Activated T-cell treated with anti-CD3 and anti-CD28 coated beads, Interleukin-2, amount 50 U/mL, for 1 hour (primary cell): ENCODE results near the gene NXN.
A peak's percentile ranks its signal among the peaks of the same experiment; 100 is the strongest.
"Not testable (repeated sequence)": the region's sequence is repeated elsewhere in the genome, so short reads cannot be mapped to it uniquely, and the experiment has no call there.

Source experiments
- DNase-seq: peaks from one replicate; pipeline ENCODE4 v3.0.0-alpha.2; 2020

Gene NXN

DNA sequence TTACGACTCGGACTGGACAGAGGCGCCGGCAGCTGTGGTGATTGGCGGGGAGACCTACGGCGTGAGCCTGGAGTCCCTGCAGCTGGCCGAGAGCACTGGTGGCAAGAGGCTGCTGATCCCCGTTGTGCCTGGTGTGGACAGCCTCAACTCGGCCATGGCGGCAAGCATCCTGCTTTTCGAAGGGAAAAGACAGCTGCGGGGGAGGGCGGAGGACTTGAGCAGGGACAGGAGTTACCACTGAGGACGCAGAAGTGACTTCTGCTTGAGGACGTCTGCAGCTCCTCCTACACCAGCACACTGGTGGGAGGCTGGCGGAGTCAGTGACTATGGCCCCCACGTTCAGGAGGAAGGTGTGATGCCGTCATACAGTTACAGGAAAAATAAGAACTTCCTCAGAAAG, 187.7 kb downstream of the NXN start:
- DNase-seq: no peak

DNA sequence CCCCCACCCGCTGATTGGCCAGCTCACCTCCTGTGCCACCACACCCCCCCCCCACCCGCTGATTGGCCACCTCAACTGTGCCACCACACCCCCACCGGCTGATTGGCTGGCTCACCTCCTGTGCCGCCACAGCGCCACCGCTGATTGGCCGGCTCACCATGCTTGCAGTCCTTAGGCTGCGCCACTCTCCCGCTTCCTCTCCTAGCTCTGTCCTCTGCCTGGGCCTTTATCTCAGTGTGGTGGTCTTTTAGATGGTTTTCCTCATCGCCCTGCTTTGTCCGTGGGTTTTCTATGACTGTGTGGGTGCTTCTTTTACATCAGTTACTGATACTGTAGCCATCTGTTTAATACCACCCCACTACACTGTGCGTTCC, 188.7 kb downstream of the NXN start:
- DNase-seq: not testable (repeated sequence)

DNA sequence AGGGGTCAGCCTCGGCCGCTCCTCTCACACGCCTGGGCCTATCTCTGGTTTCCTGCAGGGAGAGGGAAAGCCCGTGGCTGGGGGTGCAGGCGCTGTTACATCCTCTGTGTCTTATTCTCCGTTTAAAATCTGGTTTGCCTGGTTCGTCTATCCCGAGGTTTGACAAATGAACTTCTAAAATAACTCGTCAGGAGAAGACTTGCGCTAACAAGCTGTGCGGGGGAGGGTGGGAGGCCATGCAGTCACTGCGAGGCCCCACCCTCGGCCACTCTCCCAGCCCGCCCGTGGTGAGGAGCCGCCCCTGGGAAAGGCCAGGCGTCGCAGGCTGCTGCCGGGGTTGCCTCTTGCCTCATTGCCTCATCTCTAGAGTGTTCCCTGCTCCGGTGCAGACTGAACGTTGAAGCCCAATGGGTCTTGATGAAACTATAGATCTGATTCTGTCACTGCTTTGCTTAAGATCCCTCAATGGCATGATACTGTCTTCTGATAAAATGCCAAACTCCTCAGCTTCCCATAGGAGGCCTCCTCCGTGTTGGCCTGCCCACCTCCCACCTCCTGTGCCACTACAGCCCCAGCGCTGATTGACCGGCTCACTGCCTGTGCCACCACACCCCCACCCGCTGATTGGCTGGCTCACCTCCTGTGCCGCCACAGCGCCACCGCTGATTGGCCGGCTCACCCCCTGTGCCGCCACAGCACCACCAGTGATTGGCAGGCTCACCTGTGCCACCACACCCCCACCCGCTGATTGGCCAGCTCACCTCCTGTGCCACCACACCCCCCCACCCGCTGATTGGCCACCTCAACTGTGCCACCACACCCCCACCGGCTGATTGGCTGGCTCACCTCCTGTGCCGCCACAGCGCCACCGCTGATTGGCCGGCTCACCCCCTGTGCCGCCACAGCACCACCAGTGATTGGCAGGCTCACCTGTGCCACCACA, 189.4 kb downstream of the NXN start:
- DNase-seq: not testable (repeated sequence)

DNA sequence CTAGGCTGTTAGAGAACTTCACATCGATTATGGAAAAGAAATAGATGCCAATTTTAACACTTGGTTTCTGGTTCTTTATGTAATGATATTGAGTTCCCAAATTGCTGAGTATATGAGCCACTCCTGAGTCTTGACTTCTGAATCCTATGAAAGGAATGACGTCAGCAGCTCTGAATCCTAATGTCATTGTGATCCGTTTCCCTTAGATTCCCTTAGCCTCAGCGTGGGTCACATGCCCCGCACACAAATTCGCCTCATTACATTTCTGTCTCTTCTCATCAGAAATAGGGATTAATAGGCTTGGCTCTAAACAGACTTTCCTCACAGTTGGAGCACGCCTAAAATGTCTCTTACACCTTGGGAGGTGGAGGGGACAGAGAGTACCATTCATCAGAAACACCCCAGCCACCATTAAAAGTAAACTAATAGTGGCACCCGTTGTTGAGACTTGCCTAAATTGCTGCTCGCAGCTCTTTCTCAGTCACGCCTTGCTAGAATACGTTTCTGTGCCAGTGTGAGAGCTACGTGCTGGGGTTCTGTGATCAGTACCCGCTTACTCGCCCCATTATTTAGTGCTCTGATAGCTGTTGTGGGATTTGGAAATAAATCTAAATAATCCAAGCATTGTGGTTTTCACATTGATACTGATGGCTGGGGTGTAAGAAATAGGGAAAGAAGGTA, 190.3 kb downstream of the NXN start:
- DNase-seq: no peak

DNA sequence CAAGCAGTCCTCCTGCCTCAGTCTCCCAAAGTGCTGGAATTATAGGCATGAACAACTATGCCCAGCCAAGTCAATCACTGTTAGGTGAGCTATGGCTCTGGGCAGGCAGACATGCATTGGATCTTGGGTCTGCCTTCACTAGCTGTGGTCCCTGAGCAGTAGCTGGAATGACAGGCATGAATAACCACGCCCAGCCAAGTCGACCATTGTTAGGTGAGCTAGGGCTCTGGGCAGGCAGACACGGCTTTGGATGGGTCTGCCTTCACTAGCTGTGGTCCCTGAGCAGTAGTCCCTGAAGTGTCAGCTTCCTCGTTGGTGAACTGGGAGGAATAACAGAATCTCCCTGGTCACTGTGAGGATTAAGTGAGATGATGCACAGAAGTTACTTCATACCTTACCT, 191.0 kb downstream of the NXN start:
- no peak for DNase-seq

DNA sequence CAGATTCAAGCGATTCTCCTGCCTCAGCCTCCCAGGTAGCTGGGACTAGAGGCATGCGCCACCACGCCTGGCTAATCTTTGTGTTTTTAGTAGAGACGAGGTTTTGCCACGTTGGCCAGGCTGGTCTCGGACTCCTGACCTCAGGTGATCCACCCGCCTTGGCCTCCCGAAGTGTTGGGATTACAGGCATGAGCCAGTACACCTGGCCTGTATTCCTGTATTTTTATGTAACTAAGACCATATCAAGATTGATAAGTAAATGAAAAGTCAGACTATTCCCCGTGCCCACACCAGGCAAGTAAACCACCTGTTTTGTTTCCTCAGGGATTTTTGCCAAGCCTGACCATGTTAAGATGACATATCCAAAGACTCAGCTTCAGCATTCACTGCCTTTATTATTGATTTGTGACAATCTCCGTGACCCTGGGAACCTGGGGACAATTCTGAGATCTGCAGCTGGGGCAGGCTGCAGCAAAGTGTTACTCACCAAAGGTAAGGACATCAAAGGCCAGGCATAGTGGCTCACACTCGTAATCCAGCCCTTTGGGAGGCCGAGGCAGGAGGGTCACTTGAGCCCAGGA, 191.8 kb downstream of the NXN start:
- DNase-seq: no peak

DNA sequence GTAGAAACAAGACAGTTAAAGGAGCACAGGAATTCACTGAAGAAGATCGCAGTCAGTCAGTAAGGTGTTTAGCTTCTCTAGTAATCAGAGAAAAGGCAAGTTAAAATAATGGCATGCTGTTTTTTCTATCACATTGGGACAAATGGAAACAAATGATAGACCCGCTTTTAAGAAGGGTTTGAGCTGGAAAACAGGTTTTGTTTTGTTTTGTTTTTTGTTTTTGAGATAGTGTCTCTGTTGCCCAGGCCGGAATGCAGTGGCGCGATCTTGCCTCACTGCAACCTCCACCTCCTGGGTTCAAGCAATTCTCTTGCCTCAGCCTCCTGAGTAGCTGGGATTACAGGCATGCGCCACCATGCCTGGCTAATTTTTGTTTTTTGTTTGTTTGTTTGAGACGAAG, 193.7 kb downstream of the NXN start:
- DNase-seq: not testable (repeated sequence)

DNA sequence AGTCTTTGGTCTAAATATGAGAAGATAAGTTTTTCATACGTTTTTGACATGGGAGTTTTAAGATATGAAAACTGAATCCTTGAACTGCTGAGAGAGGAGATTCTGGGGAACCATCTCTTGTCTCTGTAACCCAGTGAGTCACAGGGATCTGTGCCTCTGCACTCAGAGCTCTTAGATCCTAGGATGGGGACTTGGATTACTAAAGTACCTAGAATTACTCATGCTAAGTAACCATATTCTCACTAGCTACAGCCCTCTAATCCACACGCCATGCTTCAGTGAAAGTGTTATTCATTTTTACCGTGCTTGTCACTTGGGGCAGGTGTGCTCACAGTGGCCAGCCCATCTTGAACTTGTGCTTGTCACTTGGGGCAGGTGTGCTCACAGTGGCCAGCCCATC, 195.4 kb downstream of the NXN start:
- no peak for DNase-seq

DNA sequence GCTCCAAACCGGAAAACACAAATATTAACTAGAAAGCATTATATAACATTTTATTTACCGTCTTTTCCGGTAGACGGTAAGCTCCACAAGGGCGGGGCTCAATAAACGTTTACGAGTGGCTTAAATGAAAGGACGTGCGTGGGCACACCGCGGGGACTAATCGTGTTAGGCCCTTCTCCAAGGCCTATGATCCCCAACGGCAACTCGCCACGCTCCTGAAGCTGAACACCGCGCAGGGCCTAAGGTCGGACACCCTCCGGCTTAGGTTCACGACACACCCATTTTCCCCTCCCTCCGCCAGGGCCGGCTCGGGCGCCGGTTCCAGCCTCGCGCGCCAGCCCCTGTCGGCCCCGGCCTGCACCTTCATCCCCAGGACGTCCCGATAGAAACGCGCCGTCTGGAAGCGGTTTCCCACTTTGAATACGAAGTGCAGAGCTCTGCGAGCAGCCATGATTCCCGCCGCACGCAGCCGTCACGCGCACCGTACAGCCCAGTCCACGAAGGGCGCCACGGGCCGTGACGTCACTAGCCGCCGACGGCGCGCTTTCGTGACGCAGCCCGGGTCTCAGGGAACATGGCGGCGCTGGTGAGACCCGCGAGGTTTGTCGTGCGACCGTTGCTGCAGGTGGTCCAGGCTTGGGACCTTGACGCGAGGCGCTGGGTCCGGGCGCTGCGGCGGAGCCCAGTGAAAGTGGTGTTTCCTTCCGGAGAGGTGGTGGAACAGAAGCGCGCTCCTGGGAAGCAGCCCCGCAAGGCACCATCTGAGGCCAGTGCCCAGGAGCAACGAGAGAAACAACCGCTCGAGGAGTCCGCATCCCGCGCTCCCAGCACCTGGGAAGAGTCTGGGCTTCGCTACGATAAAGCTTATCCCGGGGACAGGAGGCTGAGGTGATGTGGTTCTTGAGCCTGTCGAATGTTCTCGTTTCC, 197.5 kb downstream of the NXN start, which contains the start of the genes GLOD4 and MRM3:
GLOD4 (minus strand) TSS at position 476 of the 927 bp plus-strand sequence; CDS start at position 451, 25 bp downstream.
MRM3 (plus strand) TSS at position 549 of the 927 bp plus-strand sequence; CDS start at position 575, 26 bp downstream.
- peak; percentile 99 for DNase-seq

DNA sequence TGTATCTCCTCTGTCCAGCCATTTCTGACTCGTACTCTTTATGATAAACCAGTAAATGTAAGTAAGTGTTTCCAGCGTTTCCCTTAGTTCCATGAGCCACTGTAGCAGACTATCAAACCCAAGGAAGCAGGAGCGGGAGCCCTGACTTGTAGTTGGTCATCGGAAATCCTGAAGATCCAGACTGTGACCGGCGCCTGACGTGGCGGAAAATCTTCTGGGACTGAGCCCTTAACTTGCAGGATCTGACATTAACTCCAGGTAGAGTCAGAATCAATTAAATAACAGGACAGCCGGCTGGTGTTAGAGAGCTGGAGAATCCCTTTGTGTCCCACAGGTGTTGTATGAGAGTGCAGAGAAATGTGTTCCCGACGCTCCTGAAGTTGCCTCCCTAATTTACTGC, 201.5 kb downstream of the NXN start:
- no peak for DNase-seq

DNA sequence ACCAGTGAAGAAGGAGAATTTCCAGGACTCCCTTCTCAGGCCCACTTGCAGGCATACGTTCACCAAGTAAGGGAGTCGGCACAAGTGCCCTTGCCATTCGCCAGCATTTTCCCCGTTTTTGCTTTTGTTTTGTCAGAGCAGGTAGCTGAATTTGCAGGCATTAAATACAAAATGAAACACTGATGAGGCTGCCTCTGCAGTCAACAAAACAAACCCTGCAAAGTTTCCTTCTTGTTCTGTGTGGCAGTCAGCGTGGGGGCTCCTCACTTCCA, 205.3 kb downstream of the NXN start:
- no peak for DNase-seq

DNA sequence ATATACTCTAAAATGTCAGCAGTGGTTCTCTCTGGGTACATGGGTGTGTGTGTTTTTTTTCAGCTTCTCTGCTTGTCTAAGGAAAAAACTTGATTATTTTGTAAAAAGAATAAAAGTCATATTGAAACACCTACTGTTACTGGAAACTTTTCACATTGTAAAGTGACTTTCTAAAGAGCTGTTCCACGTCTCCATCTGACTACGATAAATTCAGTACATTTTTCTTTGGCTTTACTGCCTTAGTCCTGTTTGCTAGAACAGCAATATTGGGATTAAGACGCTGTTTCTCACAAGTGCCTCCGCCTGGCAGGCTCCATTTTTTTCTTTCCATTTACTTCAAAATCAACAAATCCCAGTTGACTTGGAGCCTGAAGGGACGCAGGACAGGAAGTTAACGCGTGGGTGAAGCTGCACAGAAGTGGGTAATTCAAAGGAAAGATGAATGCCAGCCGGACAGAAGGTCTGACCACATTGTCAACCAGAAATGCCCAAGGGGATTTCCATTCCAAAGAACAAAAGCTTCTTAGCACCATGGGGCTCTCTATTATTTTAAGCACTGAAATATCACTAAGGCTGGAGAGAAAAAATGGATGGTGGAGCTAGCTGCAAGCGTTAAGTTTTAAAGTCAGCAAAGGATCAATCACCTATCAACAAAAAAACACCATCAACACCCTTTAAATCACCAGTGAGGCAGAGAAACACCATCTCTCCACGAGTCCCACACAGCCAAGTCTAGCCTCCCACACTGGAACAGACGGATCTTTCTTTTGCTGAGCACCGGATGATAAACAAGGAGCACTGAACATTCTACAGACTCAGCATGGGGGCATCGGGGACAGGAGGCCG, 205.9 kb downstream of the NXN start:
- no peak for DNase-seq

DNA sequence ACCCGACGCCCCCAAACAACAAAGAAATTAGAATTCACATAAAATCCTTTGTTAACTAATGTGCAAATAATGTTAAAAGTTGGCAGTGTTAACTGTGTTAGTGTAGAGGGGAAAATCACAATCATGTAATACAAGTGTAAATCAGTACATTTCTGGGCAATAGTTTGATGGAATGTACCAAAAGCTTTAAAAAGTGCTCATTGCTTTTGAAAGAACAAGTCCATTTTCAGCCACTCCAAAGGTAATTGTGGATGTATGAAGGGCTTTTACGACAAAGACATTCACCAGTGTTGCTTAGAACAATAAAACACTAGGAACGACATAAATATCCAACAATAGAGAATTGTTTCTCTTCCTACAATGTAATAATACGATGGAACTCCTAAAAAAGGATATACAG, 206.6 kb downstream of the NXN start:
- no peak for DNase-seq

DNA sequence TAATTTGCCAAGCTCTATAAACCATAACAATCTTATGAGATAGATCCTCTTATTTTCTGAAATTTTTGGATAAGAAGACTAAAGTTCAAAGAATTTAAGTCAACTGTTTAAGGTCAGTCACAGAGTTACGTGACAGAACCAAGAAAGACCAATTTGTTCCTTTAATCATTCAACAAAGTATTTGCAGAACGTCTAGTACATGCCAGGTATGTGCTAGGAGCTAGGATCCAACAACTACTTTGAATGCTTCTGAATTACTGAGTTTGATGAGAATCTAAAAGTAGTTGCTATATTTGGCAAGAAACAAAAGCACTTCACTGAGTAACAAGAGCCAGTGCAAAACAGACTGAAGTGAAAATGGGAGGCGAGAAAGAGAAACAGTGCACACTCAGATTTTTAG, 212.5 kb downstream of the NXN start:
- DNase-seq: no peak

DNA sequence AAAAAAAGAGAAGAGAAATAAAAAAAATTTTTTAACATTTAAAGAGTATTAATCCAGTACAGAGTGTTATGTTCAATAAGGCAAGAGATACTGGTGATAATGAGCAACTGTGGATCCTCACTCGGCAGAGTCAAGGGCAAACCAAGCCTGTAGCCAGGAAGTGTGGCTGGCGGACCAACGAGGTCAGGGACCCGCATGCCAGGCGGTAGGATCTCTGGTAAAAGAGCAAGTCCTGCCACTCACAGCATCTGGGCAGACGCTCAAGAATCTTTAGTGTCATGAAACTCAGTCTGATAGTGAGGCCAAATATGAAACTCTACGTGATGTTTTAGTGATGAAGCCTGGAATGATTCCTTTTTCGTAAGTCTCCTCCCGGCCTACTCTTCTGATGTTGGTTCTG, 219.2 kb downstream of the NXN start:
- no peak for DNase-seq

DNA sequence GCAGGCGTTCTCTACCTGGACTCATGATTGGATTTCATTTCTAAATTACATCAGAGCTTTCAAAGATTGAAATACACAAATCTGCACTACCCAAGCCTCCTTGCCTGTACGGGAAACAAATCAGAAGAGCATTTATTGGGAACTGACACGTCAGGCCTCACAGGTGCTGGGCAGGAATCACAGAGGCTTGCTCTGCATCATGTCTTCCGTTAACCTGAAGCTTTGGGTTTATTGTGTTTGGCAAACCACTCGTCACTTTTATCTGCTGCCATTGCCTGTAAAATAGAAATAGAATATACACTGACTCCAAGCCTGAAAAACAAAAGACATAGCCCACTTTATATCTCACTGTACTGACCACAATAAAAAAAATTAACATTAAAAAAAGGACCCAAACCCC, 219.6 kb downstream of the NXN start:
- no peak for DNase-seq

DNA sequence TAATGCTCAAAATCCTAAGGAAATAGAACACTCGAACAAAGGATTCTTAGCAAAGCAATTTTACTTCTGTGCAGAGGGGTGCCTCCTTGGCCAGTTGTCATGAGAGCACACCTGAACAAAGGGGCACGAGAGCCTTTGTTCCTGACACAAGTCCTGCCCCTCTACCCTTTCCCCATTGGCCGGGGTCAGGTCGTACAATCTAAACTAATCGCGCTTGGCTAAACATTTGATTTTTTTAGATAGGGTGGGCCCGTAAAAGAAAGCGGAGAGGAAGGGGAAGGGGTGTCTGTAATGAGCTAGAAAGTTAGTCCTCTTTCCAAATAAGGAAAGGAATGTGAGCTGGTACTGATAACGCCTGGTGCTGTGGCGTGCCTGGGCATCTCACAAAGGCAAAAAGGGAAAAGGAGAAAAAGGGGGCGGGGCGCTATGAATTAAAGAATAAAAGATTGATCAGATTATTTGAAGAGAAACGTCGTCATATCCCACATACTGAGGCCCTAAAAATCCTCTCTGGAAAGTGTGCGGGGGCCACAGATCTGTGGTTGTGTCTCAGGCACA, 223.5 kb downstream of the NXN start:
- not testable (repeated sequence) for DNase-seq

DNA sequence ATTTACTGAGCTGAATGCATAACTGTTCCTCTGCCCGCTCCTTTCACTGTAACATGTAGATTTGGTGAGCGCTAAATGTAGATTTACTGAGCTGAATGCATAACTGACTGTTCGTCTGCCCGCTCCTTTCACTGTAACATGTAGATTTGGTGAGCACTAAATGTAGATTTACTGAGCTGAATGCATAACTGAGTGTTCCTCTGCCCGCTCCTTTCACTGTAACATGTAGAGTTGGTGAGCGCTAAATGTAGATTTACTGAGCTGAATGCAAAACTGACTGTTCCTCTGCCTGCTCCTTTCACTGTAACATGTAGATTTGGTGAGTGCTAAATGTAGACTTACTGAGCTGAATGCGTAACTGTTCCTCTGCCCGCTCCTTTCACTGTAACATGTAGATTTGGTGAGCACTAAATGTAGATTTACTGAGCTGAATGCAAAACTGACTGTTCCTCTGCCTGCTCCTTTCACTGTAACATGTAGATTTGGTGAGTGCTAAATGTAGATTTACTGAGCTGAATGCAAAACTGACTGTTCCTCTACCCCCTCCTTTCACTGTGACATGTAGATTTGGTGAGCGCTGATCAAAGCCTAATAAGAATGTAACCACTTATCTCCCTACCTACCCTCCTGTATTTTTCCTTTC, 224.1 kb downstream of the NXN start:
- DNase-seq: not testable (repeated sequence)

DNA sequence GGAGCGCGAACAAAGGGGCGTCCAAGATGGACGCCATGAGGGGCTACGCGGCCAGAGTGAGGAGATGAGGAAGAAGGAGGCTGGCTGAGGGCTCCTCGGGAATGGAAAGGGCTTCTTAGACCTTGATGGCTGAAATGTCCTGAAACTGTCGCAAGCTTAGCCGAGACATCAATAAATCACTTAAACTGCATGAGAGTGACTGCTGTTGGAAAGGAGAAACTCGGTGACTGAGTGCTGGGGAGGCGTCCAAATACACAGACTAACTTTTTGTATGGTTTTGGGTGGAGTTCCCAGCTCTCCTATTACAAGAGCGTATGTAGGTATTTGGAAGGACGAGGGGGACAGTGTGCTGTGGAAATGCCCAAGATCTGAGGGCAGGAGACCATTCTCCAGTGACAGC, 226.2 kb downstream of the NXN start:
- no peak for DNase-seq

DNA sequence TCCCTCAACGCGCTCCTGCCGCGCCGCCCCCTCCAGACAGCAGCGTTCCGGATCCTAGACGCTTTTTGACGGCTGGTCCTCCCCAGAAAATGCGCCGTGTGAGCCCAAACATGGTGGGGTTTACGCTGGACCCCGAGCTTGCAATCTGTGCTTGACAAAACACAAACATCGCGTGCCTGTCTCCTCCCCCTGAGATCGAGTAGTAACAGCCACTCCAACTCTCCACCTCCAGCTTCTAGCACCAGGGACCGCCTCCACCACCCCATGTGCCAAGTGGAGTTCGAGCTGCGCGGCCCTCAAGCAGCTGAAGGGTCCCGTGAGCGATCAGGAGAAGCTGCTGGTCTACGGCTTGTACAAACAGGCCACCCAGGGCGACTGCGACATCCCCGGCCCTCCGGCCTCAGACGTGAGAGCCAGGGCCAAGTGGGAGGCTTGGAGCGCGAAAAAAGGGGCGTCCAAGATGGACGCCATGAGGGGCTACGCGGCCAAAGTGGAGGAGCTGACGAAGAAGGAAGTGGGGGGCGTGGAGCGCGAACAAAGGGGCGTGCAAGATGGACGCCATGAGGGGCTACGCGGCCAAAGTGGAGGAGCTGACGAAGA, 226.9 kb downstream of the NXN start:
- DNase-seq: no peak
